Brain microvascular endothelial cell (primary cell): ENCODE data around the gene IFNL1.

Experiments used
- DNase-seq: peaks from one replicate; pipeline ENCODE4 v3.0.0-alpha.2; 2020
- H3K27ac ChIP-seq: fragments of 250-450 bp; sonication (Bioruptor Pico); 2 replicates; pipeline ENCODE4 v1.5.1; 2020; ENCODE audit warnings: mild to moderate bottlenecking, moderate library complexity
- H3K27me3 ChIP-seq: fragments of 250-450 bp; sonication (Bioruptor Pico); replicated peaks from 2 replicates; pipeline ENCODE4 v1.5.1; 2020; ENCODE audit warnings: mild to moderate bottlenecking
- H3K36me3 ChIP-seq: fragments of 250-450 bp; sonication (Bioruptor Pico); replicated peaks from 2 replicates; pipeline ENCODE4 v1.5.1; 2020; ENCODE audit warnings: mild to moderate bottlenecking
- H3K4me3 ChIP-seq: 2 replicates; pipeline ENCODE4 v1.5.1; 2011; ENCODE audit warnings: low read depth, mild to moderate bottlenecking, control low read depth, low read length, moderate library complexity
- in situ Hi-C: cut with HindIII; loops from 2 replicates; pipeline ENCODE4 v1.10.0; 2017; ENCODE audit warnings: low sequenced_read_pairs, low pct_ligation_motif_present
- TF ChIP-seq, protein P1 (sequence below): IDR thresholded peaks from 2 replicates; pipeline ENCODE4 v1.5.1; 2011; ENCODE audit warnings: low read depth, mild to moderate bottlenecking, moderate library complexity, low read length, control low read depth, inconsistent platforms; ENCODE audit errors: missing control alignments

IFNL1 gene

GRCh38 chr19:39318690-39319089 lies 22.5 kb downstream of the IFNL1 start:
- DNase-seq = no peak
- no peaks in the 10 kb centered on the region for H3K36me3 ChIP-seq
- H3K4me3 ChIP-seq = no peak overlapping the region
- TF ChIP-seq, protein P1, sequence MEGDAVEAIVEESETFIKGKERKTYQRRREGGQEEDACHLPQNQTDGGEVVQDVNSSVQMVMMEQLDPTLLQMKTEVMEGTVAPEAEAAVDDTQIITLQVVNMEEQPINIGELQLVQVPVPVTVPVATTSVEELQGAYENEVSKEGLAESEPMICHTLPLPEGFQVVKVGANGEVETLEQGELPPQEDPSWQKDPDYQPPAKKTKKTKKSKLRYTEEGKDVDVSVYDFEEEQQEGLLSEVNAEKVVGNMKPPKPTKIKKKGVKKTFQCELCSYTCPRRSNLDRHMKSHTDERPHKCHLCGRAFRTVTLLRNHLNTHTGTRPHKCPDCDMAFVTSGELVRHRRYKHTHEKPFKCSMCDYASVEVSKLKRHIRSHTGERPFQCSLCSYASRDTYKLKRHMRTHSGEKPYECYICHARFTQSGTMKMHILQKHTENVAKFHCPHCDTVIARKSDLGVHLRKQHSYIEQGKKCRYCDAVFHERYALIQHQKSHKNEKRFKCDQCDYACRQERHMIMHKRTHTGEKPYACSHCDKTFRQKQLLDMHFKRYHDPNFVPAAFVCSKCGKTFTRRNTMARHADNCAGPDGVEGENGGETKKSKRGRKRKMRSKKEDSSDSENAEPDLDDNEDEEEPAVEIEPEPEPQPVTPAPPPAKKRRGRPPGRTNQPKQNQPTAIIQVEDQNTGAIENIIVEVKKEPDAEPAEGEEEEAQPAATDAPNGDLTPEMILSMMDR = no peak
- in situ Hi-C loops = no loop called here
- peaks cover 3% of the 10 kb centered on the region for H3K27me3 ChIP-seq
- no peak overlapping the region for H3K27ac ChIP-seq

DNA sequence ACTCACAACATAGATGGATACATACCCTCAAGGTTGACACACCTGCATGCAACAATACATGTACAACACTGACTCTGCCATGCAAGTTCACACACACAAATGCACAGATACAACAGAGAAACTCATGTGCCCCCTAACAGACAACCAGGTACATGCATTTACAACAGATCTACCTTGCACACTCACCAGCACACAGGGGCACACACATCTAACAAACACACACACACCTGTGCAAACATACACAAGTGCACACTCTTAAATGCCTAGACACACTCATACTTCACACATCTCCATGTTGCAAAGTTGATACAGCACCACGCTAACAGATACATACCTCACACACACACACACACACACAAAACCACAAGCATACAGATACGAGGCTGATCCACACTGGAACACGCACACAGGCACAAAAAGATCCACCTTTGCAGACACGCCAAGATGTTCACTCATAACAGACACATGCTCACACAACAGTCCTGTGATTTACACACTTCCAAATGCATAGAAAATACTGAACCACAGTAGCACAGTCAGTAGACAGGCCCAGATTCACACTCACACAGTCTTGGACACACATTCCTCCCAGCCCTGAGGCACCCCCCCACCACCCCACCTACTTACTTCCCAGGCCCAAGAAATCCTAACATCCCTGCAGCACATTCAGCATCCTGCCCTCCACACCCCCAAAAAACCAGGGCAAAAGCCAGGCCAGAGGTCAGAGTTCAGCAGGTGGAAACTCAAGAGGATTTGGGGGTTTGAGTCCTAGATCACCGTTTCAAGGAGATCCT lies 23.1 kb downstream of the IFNL1 start:
- DNase-seq = no peak
- no peak overlapping the region for H3K4me3 ChIP-seq
- TF ChIP-seq, protein P1 = no peak
- H3K36me3 ChIP-seq = no peaks in the 10 kb centered on the region
- H3K27me3 ChIP-seq = peaks cover 3% of the 10 kb centered on the region
- in situ Hi-C loops = no loop called here
- H3K27ac ChIP-seq = no peak overlapping the region

DNA sequence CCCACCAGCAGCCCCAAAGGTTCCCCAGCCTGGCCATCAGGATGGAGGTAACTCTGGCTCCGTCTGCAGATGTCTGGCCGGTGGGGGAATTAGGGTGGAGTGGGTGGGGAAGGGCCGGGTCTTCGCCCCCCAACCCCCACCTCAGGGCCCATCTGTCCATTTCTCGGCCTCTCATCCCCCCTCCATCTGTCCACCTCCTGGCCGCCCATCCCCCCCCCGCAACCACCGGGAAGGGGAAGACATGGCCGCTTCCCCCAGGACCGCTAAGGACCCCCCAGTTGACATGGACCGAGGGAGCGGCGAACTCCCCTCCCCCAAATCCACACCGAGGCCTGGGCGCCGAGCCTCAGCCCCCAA lies 23.7 kb downstream of the IFNL1 start:
- TF ChIP-seq, protein P1 = no peak
- in situ Hi-C loops = no loop called here
- H3K27me3 ChIP-seq = peaks cover 3% of the 10 kb centered on the region
- H3K4me3 ChIP-seq = peak overlapping the region; percentile 52
- no peaks in the 10 kb centered on the region for H3K36me3 ChIP-seq
- H3K27ac ChIP-seq = no peak overlapping the region
- no peak for DNase-seq

DNA sequence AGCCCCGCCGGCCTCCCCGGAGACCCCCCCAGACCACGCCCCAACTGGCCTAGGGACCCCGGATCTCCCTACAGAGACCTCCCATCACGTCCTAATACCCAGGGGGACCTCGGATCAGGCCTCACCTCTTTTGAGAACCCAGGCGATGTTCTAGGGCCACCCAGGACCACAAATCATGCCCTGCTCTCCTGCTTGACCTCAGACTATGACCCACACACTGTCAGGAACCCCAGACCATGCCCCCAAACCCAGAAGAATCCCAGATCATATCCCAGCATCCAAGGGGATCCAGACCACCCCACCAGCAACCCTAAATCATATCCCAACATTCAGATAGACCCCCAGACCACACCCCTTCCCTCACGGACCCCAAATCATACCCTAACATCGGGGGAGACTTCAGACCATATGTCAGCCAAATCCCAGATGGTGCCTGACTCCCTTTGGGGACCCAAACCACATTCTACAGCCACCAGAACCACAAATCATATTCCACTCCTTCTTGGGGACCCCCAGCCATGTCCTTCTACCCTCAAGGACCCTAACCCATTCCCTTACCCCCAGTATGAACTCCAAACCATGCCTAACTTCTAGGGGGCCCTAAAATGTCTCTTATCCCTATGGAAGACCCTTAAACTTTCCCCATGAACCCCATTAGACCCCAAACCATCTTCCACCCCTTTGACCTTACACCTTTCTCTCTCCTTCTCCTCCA lies 25.1 kb downstream of the IFNL1 start:
- Histone ChIP-seq H3K4me3 (no peak overlapping the region), H3K27ac (no peak overlapping the region), H3K27me3 (peaks cover 3% of the 10 kb centered on the region), H3K36me3 (no peaks in the 10 kb centered on the region)
- in situ Hi-C loops = no loop called here
- DNase-seq = no peak
- TF ChIP-seq, protein P1 = no peak

DNA sequence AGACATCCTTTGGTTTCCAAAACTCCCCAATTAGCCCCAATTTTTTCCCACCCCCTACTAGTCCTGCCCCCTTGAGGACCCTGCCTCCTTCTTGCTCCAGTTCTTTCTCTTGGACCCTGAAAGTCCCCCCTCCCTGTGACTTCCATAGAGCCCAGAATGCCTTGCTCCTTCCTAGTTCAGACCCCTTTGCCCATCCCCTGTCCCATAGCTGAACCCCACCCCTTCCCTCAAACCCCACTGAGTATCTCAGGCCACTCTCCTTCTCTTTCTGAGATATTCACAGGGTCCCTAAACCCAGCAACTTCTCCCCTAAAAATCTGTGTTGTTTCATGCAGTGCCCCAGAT lies 25.6 kb downstream of the IFNL1 start:
- Histone ChIP-seq H3K27me3 (peaks cover 3% of the 10 kb centered on the region), H3K27ac (no peak overlapping the region), H3K4me3 (no peak overlapping the region), H3K36me3 (no peaks in the 10 kb centered on the region)
- DNase-seq = no peak
- TF ChIP-seq, protein P1 = no peak
- in situ Hi-C loops = no loop called here
